Hepatocyte (in vitro differentiated cells): ENCODE results near the gene RPS24. TPM values are rescaled to one million over a fixed set of nuclear protein-coding genes. Genes with fewer than 3 reads are reported as not detected.

Source experiments
- DNase-seq: peaks from one replicate; pipeline ENCODE4 v3.0.0-alpha.2; 2016; ENCODE audit warnings: low spot score
- H2AFZ ChIP-seq: fragments of 200-600 bp; sonication (generic); 2 replicates; pipeline ENCODE4 v1.6.0; 2016; ENCODE audit warnings: antibody characterized with exemption, mild to moderate bottlenecking
- H3K27ac ChIP-seq: fragments of 200-600 bp; sonication (generic); 2 replicates; pipeline ENCODE4 v1.5.1; 2016; ENCODE audit warnings: mild to moderate bottlenecking
- H3K27me3 ChIP-seq: fragments of 200-600 bp; sonication (generic); 2 replicates; pipeline ENCODE4 v1.6.1; 2016
- H3K36me3 ChIP-seq: fragments of 200-600 bp; sonication (generic); replicated peaks from 2 replicates; pipeline ENCODE4 v1.5.1; 2016; ENCODE audit warnings: low read depth; ENCODE audit not compliant: insufficient read depth
- H3K4me1 ChIP-seq: fragments of 200-600 bp; sonication (generic); 2 replicates; pipeline ENCODE4 v1.5.1; 2016; ENCODE audit warnings: mild to moderate bottlenecking, moderate library complexity; ENCODE audit not compliant: insufficient read depth
- H3K4me2 ChIP-seq: fragments of 200-600 bp; sonication (generic); 2 replicates; pipeline ENCODE4 v1.6.0; 2016
- H3K4me3 ChIP-seq: fragments of 200-600 bp; sonication (generic); 2 replicates; pipeline ENCODE4 v1.5.1; 2016; ENCODE audit warnings: mild to moderate bottlenecking
- H3K79me2 ChIP-seq: fragments of 200-600 bp; sonication (generic); 2 replicates; pipeline ENCODE4 v1.6.0; 2017; ENCODE audit warnings: mild to moderate bottlenecking
- H3K9me2 ChIP-seq: fragments of 200-600 bp; sonication (generic); replicated peaks from 2 replicates; pipeline ENCODE4 v1.6.0; 2017; ENCODE audit warnings: mild to moderate bottlenecking; ENCODE audit not compliant: insufficient read depth
- H3K9me3 ChIP-seq: fragments of 200-600 bp; sonication (generic); 2 replicates; pipeline ENCODE4 v1.5.1; 2016; ENCODE audit warnings: low read depth, mild to moderate bottlenecking
- H4K20me1 ChIP-seq: fragments of 200-600 bp; sonication (generic); 2 replicates; pipeline ENCODE4 v1.6.0; 2016; ENCODE audit warnings: mild to moderate bottlenecking; ENCODE audit not compliant: insufficient read depth, poor library complexity, severe bottlenecking
- EZH2 ChIP-seq: fragments of 200-600 bp; sonication (generic); IDR thresholded peaks from 2 replicates; pipeline ENCODE4 v1.6.1; 2016; ENCODE audit warnings: antibody characterized with exemption, mild to moderate bottlenecking, borderline replicate concordance
- EZH2phosphoT487 ChIP-seq: fragments of 200-600 bp; sonication (generic); IDR thresholded peaks from one replicate; pipeline ENCODE4 v1.6.1; 2018; ENCODE audit warnings: antibody characterized with exemption, mild to moderate bottlenecking, low read depth, moderate library complexity; ENCODE audit not compliant: unreplicated experiment, severe bottlenecking
- WGBS: methylation state at CpG from one replicate; pipeline ENCODE4 v1.1.6; 2016; ENCODE audit warnings: low lambda C conversion rate; ENCODE audit errors: missing lambda C conversion rate; 5-methylcytosine and 5-hydroxymethylcytosine counted together
- polyA plus RNA-seq: library from polyadenylated mRNA; unstranded; fragments of >200 nt; fragmentation: Nextera tagmentation; extraction: Ambion mirVana; gene quantifications from 2 replicates; pipeline ENCODE4 v1.2.1, GENCODE V29; 2016
- total RNA-seq: library from RNA; depleted of rRNA; stranded (reverse); fragments of >200 nt; gene quantifications from 2 replicates; pipeline ENCODE4 v1.2.3, GENCODE V29; 2014
- TF ChIP-seq, protein P1 (sequence below): fragments of 200-600 bp; sonication (generic); IDR thresholded peaks from 2 replicates; pipeline ENCODE4 v1.5.1; 2016; ENCODE audit warnings: antibody characterized with exemption, mild to moderate bottlenecking; ENCODE audit not compliant: poor library complexity

RPS24 gene
- total and polyA plus RNA-seq, 2 experiments from 2014 or later: 391 to 2,225 TPM

DNA sequence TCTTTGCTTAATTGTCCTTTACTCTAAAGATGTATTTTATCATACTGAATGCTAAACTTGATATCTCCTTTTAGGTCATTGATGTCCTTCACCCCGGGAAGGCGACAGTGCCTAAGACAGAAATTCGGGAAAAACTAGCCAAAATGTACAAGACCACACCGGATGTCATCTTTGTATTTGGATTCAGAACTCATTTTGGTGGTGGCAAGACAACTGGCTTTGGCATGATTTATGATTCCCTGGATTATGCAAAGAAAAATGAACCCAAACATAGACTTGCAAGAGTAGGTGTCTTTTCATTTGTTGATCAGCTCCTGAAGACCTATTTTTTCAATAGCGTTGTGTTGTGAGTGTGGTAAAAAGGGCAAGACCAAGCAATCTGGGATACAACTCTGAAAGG, 1.8 kb downstream of the RPS24 start:
- H3K27ac ChIP-seq: no peak overlapping the region
- peaks cover 12% of the 10 kb centered on the region for H3K4me1 ChIP-seq
- no peak overlapping the region for H3K4me3 ChIP-seq
- H3K79me2 ChIP-seq: peaks cover 60% of the 10 kb centered on the region
- H2AFZ ChIP-seq: no peak overlapping the region
- peaks cover 42% of the 10 kb centered on the region for H4K20me1 ChIP-seq
- WGBS: 93% methylated on average over 5 of the region's 5 CpGs
- no peaks in the 10 kb centered on the region for H3K27me3 ChIP-seq
- H3K9me2 ChIP-seq: no peaks in the 10 kb centered on the region
- H3K9me3 ChIP-seq: no peaks in the 10 kb centered on the region
- peak overlapping the region; percentile 91 for H3K4me2 ChIP-seq
- no peaks in the 10 kb centered on the region for H3K36me3 ChIP-seq
- DNase-seq: no peak
- no peak for TF ChIP-seq EZH2
- TF ChIP-seq, protein P1, sequence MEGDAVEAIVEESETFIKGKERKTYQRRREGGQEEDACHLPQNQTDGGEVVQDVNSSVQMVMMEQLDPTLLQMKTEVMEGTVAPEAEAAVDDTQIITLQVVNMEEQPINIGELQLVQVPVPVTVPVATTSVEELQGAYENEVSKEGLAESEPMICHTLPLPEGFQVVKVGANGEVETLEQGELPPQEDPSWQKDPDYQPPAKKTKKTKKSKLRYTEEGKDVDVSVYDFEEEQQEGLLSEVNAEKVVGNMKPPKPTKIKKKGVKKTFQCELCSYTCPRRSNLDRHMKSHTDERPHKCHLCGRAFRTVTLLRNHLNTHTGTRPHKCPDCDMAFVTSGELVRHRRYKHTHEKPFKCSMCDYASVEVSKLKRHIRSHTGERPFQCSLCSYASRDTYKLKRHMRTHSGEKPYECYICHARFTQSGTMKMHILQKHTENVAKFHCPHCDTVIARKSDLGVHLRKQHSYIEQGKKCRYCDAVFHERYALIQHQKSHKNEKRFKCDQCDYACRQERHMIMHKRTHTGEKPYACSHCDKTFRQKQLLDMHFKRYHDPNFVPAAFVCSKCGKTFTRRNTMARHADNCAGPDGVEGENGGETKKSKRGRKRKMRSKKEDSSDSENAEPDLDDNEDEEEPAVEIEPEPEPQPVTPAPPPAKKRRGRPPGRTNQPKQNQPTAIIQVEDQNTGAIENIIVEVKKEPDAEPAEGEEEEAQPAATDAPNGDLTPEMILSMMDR: no peak
- TF ChIP-seq EZH2phosphoT487: no peak

DNA sequence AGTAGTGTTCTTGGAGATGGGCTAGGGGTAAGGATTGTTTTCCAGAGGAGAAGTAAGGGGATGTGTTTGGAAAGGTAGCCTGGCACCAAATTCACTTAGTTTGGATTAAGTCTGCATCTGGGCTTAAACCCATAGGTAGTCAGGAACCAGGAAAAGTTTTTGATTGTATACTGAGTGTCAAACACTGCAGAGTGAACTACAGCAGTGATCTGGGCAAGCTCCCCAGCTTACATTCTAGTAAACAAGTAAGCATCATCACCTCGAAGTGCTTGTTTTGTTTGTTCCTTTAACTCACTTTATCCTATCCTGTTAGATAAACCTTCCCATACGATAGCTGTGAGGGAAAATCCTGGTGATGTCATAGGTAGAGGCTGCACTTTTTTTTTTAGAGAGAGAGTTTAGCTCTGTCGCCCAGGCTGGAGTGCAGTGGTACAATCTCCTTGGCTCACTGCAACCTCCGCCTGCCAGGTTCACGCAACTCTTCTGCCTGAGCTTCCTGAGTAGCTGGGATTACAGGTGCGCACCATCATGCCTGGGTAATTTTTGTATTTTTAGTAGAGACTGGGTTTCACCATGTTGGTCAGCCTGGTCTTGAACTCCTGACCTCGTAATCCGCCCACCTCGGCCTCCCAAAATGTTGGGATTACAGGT, 2.4 kb downstream of the RPS24 start:
- no peak overlapping the region for H3K4me3 ChIP-seq
- no peak for DNase-seq
- TF ChIP-seq EZH2: no peak
- TF ChIP-seq, protein P1: no peak
- TF ChIP-seq EZH2phosphoT487: no peak
- H3K79me2 ChIP-seq: peaks cover 61% of the 10 kb centered on the region
- peaks cover 44% of the 10 kb centered on the region for H4K20me1 ChIP-seq
- H3K9me2 ChIP-seq: no peaks in the 10 kb centered on the region
- H3K36me3 ChIP-seq: no peaks in the 10 kb centered on the region
- peak overlapping the region; percentile 91 for H3K4me2 ChIP-seq
- H3K27ac ChIP-seq: no peak overlapping the region
- no peaks in the 10 kb centered on the region for H3K9me3 ChIP-seq
- peaks cover 12% of the 10 kb centered on the region for H3K4me1 ChIP-seq
- H2AFZ ChIP-seq: no peak overlapping the region
- WGBS: 79% methylated on average over 9 of the region's 9 CpGs
- H3K27me3 ChIP-seq: no peaks in the 10 kb centered on the region

DNA sequence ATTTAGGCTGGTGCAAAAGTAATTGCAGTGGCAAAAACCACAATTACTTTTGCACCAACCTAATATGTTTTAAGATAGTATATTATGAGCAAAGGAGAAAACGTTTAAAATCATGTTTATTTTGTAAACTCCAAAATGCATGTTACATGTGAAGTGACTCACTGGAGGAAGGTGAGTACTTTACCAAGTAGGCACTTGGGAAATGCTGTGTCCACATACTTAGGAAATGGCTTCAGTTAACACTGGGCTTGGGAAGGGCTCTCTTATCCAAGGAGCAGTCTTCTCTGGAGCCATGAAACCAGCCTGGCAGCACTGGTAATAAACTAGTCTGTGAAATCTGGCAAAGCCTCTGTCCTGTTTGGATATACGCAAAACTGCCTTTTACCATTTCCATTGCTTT, 4.4 kb downstream of the RPS24 start:
- no peaks in the 10 kb centered on the region for H3K9me2 ChIP-seq
- WGBS: 79% methylated on average over 2 of the region's 2 CpGs
- H3K4me1 ChIP-seq: peaks cover 12% of the 10 kb centered on the region
- no peak overlapping the region for H3K4me3 ChIP-seq
- H3K4me2 ChIP-seq: no peak overlapping the region
- H3K36me3 ChIP-seq: peaks cover 4% of the 10 kb centered on the region
- no peaks in the 10 kb centered on the region for H3K27me3 ChIP-seq
- H3K27ac ChIP-seq: no peak overlapping the region
- H3K79me2 ChIP-seq: peaks cover 61% of the 10 kb centered on the region
- no peaks in the 10 kb centered on the region for H3K9me3 ChIP-seq
- DNase-seq: no peak
- TF ChIP-seq EZH2 (no peak), EZH2phosphoT487 (no peak)
- TF ChIP-seq, protein P1: no peak
- H2AFZ ChIP-seq: no peak overlapping the region
- H4K20me1 ChIP-seq: peaks cover 47% of the 10 kb centered on the region
